Amniotic stem cell (primary cell): ENCODE data around the gene RNF150.

ENCODE experiments used
- DNase-seq: peaks from one replicate; lab custom pipeline; 2025; lab: John Stamatoyannopoulos, UW

RNF150 gene

GRCh38 chr4:140976768-140977167, 156.5 kb downstream of the RNF150 start:
- no peak for DNase-seq

- no peak for DNase-seq
Observed at GRCh38 chr4:140971077-140971792, 162.0 kb downstream of the RNF150 start.

- DNase-seq = no peak
Observed at GRCh38 chr4:140969296-140969695, 164.0 kb downstream of the RNF150 start.

- no peak for DNase-seq
Observed at GRCh38 chr4:140968371-140968770, 164.9 kb downstream of the RNF150 start.

GRCh38 chr4:140963883-140964282, 169.4 kb downstream of the RNF150 start:
- DNase-seq = no peak

GRCh38 chr4:140955641-140956040, 177.6 kb downstream of the RNF150 start:
- no peak for DNase-seq

- no peak for DNase-seq
Observed at GRCh38 chr4:140952717-140953116, 180.6 kb downstream of the RNF150 start.

GRCh38 chr4:140947506-140947905, 185.8 kb downstream of the RNF150 start:
- DNase-seq = no peak

GRCh38 chr4:140945106-140945505, 188.2 kb downstream of the RNF150 start:
- no peak for DNase-seq

- DNase-seq = no peak
Observed at GRCh38 chr4:140944572-140944971, 188.7 kb downstream of the RNF150 start.

GRCh38 chr4:140944199-140944515, 189.1 kb downstream of the RNF150 start:
- no peak for DNase-seq

- DNase-seq = no peak
Observed at GRCh38 chr4:140943486-140944198, 189.6 kb downstream of the RNF150 start.

- DNase-seq = no peak
Observed at GRCh38 chr4:140940589-140940988, 192.7 kb downstream of the RNF150 start.

GRCh38 chr4:140937866-140938265, 195.4 kb downstream of the RNF150 start:
- no peak for DNase-seq

- no peak for DNase-seq
Observed at GRCh38 chr4:140935254-140935653, 198.0 kb downstream of the RNF150 start.

- DNase-seq = no peak
Observed at GRCh38 chr4:140932501-140933045, 200.7 kb downstream of the RNF150 start.

- no peak for DNase-seq
Observed at GRCh38 chr4:140931911-140932310, 201.4 kb downstream of the RNF150 start.

GRCh38 chr4:140930557-140930956, 202.7 kb downstream of the RNF150 start:
- no peak for DNase-seq

GRCh38 chr4:140930011-140930410, 203.3 kb downstream of the RNF150 start:
- no peak for DNase-seq

GRCh38 chr4:140928880-140929279, 204.4 kb downstream of the RNF150 start:
- no peak for DNase-seq

- DNase-seq = no peak
Observed at GRCh38 chr4:140926672-140927071, 206.6 kb downstream of the RNF150 start.

- no peak for DNase-seq
Observed at GRCh38 chr4:140925417-140925816, 207.9 kb downstream of the RNF150 start.

- no peak for DNase-seq
Observed at GRCh38 chr4:140924761-140925392, 208.4 kb downstream of the RNF150 start.
